ENCODE results near the gene RNASE3. TPM values are rescaled to one million over a fixed set of nuclear protein-coding genes. Genes with fewer than 3 reads are reported as not detected.
"Not testable (repeated sequence)": the region's sequence is repeated elsewhere in the genome, so short reads cannot be mapped to it uniquely, and the experiment has no call there.

The RNASE3 gene
- total RNA-seq, 1 donor from 2014 or later: not detected

DNA sequence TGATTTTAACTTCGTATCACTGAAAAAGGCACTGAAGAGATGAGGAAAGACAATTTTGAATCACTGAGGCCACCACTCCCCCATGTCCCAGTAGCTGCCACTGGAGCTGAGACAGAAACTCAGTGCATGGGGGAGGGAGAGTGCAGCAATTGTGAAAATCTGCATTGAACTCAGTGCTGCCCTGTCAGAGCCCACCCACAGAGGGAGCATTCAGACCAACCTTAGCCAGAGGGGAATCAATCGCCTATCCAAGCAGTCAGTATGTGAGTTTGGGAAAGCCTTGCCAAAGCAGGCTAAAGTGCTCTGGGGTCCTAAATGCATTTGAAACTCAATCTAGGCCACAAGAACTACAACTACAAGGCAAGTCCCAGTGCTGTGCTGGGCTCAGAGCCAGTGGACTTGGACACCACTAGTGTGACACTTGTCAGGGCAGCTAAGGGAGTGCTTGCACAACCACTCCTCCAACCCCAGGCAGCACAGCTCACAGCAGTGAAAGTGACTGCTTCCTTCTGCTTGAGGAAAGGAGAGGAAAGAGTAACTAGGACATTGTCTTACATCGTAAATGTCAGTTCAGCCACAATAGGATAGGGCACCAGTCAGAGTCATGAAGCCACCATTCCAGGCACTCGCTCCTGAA is 13.3 kb downstream of the RNASE3 start:
- Mint-ChIP-seq H3K9me3 (ENCODE audit: unreplicated experiment) (no peaks in the 10 kb centered on the region), H3K4me3 (ENCODE audit: unreplicated experiment) (no peak overlapping the region), H3K4me1 (ENCODE audit: unreplicated experiment) (no peaks in the 10 kb centered on the region), H3K27ac (ENCODE audit: unreplicated experiment) (no peak overlapping the region), H3K27me3 (ENCODE audit: unreplicated experiment) (peaks cover 3% of the 10 kb centered on the region), H3K36me3 (ENCODE audit: unreplicated experiment) (no peaks in the 10 kb centered on the region)
- no peak for DNase-seq (ENCODE audit: extremely low spot score, unreplicated experiment)
- TF ChIP-seq, protein P1, sequence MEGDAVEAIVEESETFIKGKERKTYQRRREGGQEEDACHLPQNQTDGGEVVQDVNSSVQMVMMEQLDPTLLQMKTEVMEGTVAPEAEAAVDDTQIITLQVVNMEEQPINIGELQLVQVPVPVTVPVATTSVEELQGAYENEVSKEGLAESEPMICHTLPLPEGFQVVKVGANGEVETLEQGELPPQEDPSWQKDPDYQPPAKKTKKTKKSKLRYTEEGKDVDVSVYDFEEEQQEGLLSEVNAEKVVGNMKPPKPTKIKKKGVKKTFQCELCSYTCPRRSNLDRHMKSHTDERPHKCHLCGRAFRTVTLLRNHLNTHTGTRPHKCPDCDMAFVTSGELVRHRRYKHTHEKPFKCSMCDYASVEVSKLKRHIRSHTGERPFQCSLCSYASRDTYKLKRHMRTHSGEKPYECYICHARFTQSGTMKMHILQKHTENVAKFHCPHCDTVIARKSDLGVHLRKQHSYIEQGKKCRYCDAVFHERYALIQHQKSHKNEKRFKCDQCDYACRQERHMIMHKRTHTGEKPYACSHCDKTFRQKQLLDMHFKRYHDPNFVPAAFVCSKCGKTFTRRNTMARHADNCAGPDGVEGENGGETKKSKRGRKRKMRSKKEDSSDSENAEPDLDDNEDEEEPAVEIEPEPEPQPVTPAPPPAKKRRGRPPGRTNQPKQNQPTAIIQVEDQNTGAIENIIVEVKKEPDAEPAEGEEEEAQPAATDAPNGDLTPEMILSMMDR (IDR thresholded peaks at IDR 0.05): no peak

- H3K4me3 Mint-ChIP-seq (ENCODE audit: unreplicated experiment): no peak overlapping the region
- no peak for DNase-seq (ENCODE audit: extremely low spot score, unreplicated experiment)
- no peaks in the 10 kb centered on the region for H3K36me3 Mint-ChIP-seq (ENCODE audit: unreplicated experiment)
- H3K27ac Mint-ChIP-seq (ENCODE audit: unreplicated experiment): no peak overlapping the region
- TF ChIP-seq, protein P1 (IDR thresholded peaks at IDR 0.05): no peak
- peaks cover 3% of the 10 kb centered on the region for H3K27me3 Mint-ChIP-seq (ENCODE audit: unreplicated experiment)
- no peaks in the 10 kb centered on the region for H3K4me1 Mint-ChIP-seq (ENCODE audit: unreplicated experiment)
- H3K9me3 Mint-ChIP-seq (ENCODE audit: unreplicated experiment): no peaks in the 10 kb centered on the region
Measured at GRCh38 chr14:20905676-20906075, 14.5 kb downstream of the RNASE3 start.

- H3K9me3 Mint-ChIP-seq (ENCODE audit: unreplicated experiment): no peaks in the 10 kb centered on the region
- no peaks in the 10 kb centered on the region for H3K4me1 Mint-ChIP-seq (ENCODE audit: unreplicated experiment)
Measured at GRCh38 chr14:20907214-20907613, 16.0 kb downstream of the RNASE3 start.

GRCh38 chr14:20910822-20911221 is 19.6 kb downstream of the RNASE3 start:
- H3K27ac Mint-ChIP-seq (ENCODE audit: unreplicated experiment); DNase-seq (ENCODE audit: extremely low spot score, unreplicated experiment); H3K4me1 Mint-ChIP-seq (ENCODE audit: unreplicated experiment); H3K9me3 Mint-ChIP-seq (ENCODE audit: unreplicated experiment); H3K36me3 Mint-ChIP-seq (ENCODE audit: unreplicated experiment); H3K4me3 Mint-ChIP-seq (ENCODE audit: unreplicated experiment); H3K27me3 Mint-ChIP-seq (ENCODE audit: unreplicated experiment): not testable (repeated sequence)

More at GRCh38 chr14:20907214-20907613, 16.0 kb downstream of the RNASE3 start:
- DNase-seq (ENCODE audit: extremely low spot score, unreplicated experiment): no peak
- H3K4me3 Mint-ChIP-seq (ENCODE audit: unreplicated experiment): no peak overlapping the region
- no peak overlapping the region for H3K27ac Mint-ChIP-seq (ENCODE audit: unreplicated experiment)
- H3K27me3 Mint-ChIP-seq (ENCODE audit: unreplicated experiment): peaks cover 3% of the 10 kb centered on the region
- H3K36me3 Mint-ChIP-seq (ENCODE audit: unreplicated experiment): no peaks in the 10 kb centered on the region
- TF ChIP-seq, protein P1 (IDR thresholded peaks at IDR 0.05): no peak

DNA sequence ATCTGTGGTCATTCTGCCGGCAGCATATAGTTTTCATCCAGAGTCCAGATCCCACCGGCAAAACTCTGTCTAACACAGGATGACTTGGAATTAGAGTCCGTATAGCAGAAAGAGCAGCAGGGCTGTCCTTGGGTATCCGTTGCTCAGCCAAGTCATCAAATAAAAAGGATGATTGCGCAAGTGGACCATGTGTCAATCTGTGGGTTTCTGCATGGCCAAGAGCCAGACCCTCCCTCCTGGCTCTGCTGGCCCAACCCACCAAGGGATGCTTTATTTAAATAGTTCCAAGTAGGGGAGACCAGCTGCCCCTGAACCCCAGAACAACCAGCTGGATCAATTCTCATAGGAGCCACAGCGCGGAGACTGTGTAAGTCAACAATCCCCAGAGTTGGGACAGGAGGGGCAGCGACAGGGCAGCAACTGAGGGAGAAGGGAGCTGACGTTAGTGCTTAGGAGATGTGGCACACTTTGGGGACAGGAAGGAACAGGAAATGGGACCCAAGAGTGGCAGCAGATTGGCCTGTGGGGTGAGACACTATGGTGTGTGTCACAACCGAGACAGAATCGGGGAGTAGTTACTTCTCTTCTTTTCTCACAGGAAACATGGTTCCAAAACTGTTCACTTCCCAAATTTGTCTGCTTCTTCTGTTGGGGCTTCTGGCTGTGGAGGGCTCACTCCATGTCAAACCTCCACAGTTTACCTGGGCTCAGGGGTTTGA is 28.0 kb downstream of the RNASE3 start:
- not testable (repeated sequence) for H3K36me3 Mint-ChIP-seq (ENCODE audit: unreplicated experiment); H3K9me3 Mint-ChIP-seq (ENCODE audit: unreplicated experiment); H3K4me3 Mint-ChIP-seq (ENCODE audit: unreplicated experiment); H3K27ac Mint-ChIP-seq (ENCODE audit: unreplicated experiment); H3K27me3 Mint-ChIP-seq (ENCODE audit: unreplicated experiment); DNase-seq (ENCODE audit: extremely low spot score, unreplicated experiment); H3K4me1 Mint-ChIP-seq (ENCODE audit: unreplicated experiment)

GRCh38 chr14:20923766-20924297 is 32.6 kb downstream of the RNASE3 start:
- not testable (repeated sequence) for H3K9me3 Mint-ChIP-seq (ENCODE audit: unreplicated experiment); DNase-seq (ENCODE audit: extremely low spot score, unreplicated experiment); H3K4me1 Mint-ChIP-seq (ENCODE audit: unreplicated experiment); H3K4me3 Mint-ChIP-seq (ENCODE audit: unreplicated experiment); H3K36me3 Mint-ChIP-seq (ENCODE audit: unreplicated experiment); H3K27me3 Mint-ChIP-seq (ENCODE audit: unreplicated experiment); H3K27ac Mint-ChIP-seq (ENCODE audit: unreplicated experiment)
